ENCODE results near the gene GOLIM4. TPM values are rescaled to one million over a fixed set of nuclear protein-coding genes. Genes with fewer than 3 reads are reported as not detected.

GOLIM4 gene
- total RNA-seq, 1 experiment from 2014 or later: 24.6 TPM

DNA sequence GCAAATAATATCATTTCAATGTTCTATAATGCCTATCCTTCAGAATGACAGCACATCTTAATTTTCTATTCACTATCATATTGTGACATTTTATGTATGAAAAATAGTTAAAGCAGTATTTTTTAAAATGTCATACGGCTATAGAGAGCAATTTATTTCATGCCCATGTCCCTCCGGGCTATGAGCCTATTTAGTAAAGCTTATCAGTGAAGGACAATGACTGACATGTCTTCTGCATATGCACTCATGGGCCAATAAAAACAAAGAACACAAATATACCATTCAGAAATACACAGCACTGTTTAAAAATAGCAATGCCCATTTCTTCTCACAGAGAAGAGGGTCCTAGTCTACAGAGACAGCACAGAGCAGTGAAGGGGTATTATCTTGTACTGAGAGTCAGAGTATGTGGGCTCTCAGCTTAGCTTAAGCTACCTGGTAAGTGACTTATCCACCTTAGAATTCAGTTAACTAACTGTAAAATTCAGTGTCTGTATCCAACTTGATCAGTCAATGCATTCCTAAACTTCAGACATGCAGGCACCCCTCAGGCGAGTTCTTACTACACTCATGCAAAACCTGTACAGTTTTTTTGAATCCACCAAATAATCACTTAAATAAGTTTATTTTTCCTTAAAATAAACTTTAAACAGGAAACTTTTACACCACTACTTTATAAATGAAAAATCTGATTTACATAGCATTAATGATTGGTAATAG, 9.0 kb downstream of the GOLIM4 start:
- no peak overlapping the region for H3T11ph ChIP-seq (ENCODE audit: low read length)
- H3K27ac ChIP-seq (ENCODE audit: insufficient read length, low read depth, low read length): no peak overlapping the region
- H3K79me2 ChIP-seq (ENCODE audit: insufficient read depth, low read length): peaks cover 1% of the 10 kb centered on the region; the same call in 1 of the 2 replicates
- no peaks in the 10 kb centered on the region for H3K9me3 Mint-ChIP-seq
- DNase-seq: no peak
- no peaks in the 10 kb centered on the region for H3K23me2 ChIP-seq (ENCODE audit: insufficient read length, low read depth, low read length, poor library complexity, severe bottlenecking)
- H2AFZ ChIP-seq (ENCODE audit: low read length): no peak overlapping the region
- no peak overlapping the region for H3K14ac ChIP-seq (ENCODE audit: insufficient read depth, low read length)
- no peaks in the 10 kb centered on the region for H3K79me1 ChIP-seq (ENCODE audit: insufficient read depth, low read depth, low read length, poor library complexity, severe bottlenecking)
- no peak overlapping the region for H2BK120ac ChIP-seq (ENCODE audit: low read depth, low read length, poor library complexity, severe bottlenecking)
- H3K18ac ChIP-seq (ENCODE audit: insufficient read length, low read depth, low read length): no peak overlapping the region
- H2BK20ac ChIP-seq (ENCODE audit: low read depth, low read length, poor library complexity, severe bottlenecking): no peak overlapping the region
- H4K91ac ChIP-seq (ENCODE audit: insufficient read length, low read depth, low read length): no peak overlapping the region
- no peak overlapping the region for H4K5ac ChIP-seq (ENCODE audit: insufficient read length, low read depth, low read length)
- H3K27me3 Mint-ChIP-seq (ENCODE audit: low read depth): no peaks in the 10 kb centered on the region
- no peak overlapping the region for H4K8ac ChIP-seq (replicated peaks; ENCODE audit: insufficient read length, low read depth, low read length)
- H2BK5ac ChIP-seq (ENCODE audit: insufficient read length, low read length): no peak overlapping the region
- no peaks in the 10 kb centered on the region for H4K20me1 ChIP-seq (ENCODE audit: control insufficient read depth, insufficient read depth, insufficient read length)
- no peak overlapping the region for H3K4ac ChIP-seq (ENCODE audit: low read depth, low read length)
- H3K27me3 ChIP-seq (ENCODE audit: insufficient read depth, low read length): no peaks in the 10 kb centered on the region
- no peak overlapping the region for H2BK15ac ChIP-seq (ENCODE audit: low read depth, low read length)
- no peak overlapping the region for H3K9ac ChIP-seq (ENCODE audit: extremely low read depth, insufficient read length, low read length)
- H3K4me2 ChIP-seq (ENCODE audit: insufficient read depth, insufficient read length, low read length): no peak overlapping the region
- H3K27ac Mint-ChIP-seq: no peak overlapping the region
- H3K56ac ChIP-seq (ENCODE audit: insufficient read length, low read depth, low read length): no peak overlapping the region
- no peak overlapping the region for H3K23ac ChIP-seq (ENCODE audit: insufficient read length, low read depth, low read length)
- TF ChIP-seq, protein P1, sequence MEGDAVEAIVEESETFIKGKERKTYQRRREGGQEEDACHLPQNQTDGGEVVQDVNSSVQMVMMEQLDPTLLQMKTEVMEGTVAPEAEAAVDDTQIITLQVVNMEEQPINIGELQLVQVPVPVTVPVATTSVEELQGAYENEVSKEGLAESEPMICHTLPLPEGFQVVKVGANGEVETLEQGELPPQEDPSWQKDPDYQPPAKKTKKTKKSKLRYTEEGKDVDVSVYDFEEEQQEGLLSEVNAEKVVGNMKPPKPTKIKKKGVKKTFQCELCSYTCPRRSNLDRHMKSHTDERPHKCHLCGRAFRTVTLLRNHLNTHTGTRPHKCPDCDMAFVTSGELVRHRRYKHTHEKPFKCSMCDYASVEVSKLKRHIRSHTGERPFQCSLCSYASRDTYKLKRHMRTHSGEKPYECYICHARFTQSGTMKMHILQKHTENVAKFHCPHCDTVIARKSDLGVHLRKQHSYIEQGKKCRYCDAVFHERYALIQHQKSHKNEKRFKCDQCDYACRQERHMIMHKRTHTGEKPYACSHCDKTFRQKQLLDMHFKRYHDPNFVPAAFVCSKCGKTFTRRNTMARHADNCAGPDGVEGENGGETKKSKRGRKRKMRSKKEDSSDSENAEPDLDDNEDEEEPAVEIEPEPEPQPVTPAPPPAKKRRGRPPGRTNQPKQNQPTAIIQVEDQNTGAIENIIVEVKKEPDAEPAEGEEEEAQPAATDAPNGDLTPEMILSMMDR (conservative IDR thresholded peaks at IDR 0.05): no peak
- no peaks in the 10 kb centered on the region for H3K36me3 Mint-ChIP-seq (ENCODE audit: insufficient read depth in 1 of 3, low read depth in 3 of 3)
- WGBS (ENCODE audit: extremely low coverage, insufficient read length, low lambda C conversion rate): no CpG with 5 or more reads among the region's 3 CpGs
- H3K4me3 Mint-ChIP-seq: no peak overlapping the region
- no peak overlapping the region for H2BK12ac ChIP-seq (ENCODE audit: insufficient read length, low read depth, low read length)
- peaks cover 4% of the 10 kb centered on the region; the same call in 1 of the 2 replicates for H3K4me1 ChIP-seq (ENCODE audit: insufficient read depth, low read length)
- H2AK5ac ChIP-seq (ENCODE audit: insufficient read length, low read length): no peak overlapping the region
- no peaks in the 10 kb centered on the region for H3K9me3 ChIP-seq (ENCODE audit: control insufficient read depth, low read depth, low read length)
- H3K4me1 Mint-ChIP-seq: peaks cover 39 to 46% of the 10 kb centered on the region in 2 experiments
